ENCODE data around the gene FBXO40. TPM values are rescaled to one million over a fixed set of nuclear protein-coding genes. Genes with fewer than 3 reads are reported as not detected.
A peak's percentile ranks its signal among the peaks of the same experiment; 100 is the strongest.

Gene FBXO40
- total and polyA plus RNA-seq, 4 donors: 0.05 to 0.08 TPM; not detected in 2

GRCh38 chr3:121649645-121650044 is 56.5 kb downstream of the FBXO40 start:
- H3K27me3 ChIP-seq (ENCODE audit: control insufficient read depth in 4 of 4, insufficient read depth in 4 of 4, low read length in 3 of 4): no peaks in the 10 kb centered on the region
- H3K9me3 ChIP-seq (ENCODE audit: control insufficient read depth in 4 of 4, low read length in 3 of 4): no peaks in the 10 kb centered on the region
- DNase-seq (ENCODE audit: low spot score): no peak
- H3K9ac ChIP-seq (ENCODE audit: low read depth in 1 of 2, low read length in 2 of 2): no peak overlapping the region
- H3K27ac ChIP-seq (ENCODE audit: low read depth in 1 of 2, low read length in 2 of 2): no peak overlapping the region
- TF ChIP-seq TAF1 (conservative IDR thresholded peaks at IDR 0.05) (no peak), FOXA2 (IDR thresholded peaks at IDR 0.05) (no peak), HNF4G (IDR thresholded peaks at IDR 0.05) (no peak), JUND (IDR thresholded peaks at IDR 0.05) (peak; percentile 28 to 51), RXRA (IDR thresholded peaks at IDR 0.05) (no peak), NR2F2 (IDR thresholded peaks at IDR 0.05) (no peak), YY1 (IDR thresholded peaks at IDR 0.05) (no peak)
- TF ChIP-seq, protein P1, sequence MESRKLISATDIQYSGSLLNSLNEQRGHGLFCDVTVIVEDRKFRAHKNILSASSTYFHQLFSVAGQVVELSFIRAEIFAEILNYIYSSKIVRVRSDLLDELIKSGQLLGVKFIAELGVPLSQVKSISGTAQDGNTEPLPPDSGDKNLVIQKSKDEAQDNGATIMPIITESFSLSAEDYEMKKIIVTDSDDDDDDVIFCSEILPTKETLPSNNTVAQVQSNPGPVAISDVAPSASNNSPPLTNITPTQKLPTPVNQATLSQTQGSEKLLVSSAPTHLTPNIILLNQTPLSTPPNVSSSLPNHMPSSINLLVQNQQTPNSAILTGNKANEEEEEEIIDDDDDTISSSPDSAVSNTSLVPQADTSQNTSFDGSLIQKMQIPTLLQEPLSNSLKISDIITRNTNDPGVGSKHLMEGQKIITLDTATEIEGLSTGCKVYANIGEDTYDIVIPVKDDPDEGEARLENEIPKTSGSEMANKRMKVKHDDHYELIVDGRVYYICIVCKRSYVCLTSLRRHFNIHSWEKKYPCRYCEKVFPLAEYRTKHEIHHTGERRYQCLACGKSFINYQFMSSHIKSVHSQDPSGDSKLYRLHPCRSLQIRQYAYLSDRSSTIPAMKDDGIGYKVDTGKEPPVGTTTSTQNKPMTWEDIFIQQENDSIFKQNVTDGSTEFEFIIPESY (IDR thresholded peaks at IDR 0.05): no peak
- peaks cover 0 to 1% (median under 1%) of the 10 kb centered on the region in 4 donors for H3K36me3 ChIP-seq (ENCODE audit: control insufficient read depth in 4 of 4, insufficient read depth in 3 of 4, low read depth in 1 of 4, low read length in 3 of 4)
- H3K4me1 ChIP-seq (ENCODE audit: control insufficient read depth in 4 of 4, insufficient read depth in 4 of 4, low read length in 3 of 4): peaks cover 0 to 6% (median 0%) of the 10 kb centered on the region in 4 donors
- H3K4me3 ChIP-seq (ENCODE audit: low read depth in 1 of 3, low read length in 3 of 3): no peak overlapping the region

DNA sequence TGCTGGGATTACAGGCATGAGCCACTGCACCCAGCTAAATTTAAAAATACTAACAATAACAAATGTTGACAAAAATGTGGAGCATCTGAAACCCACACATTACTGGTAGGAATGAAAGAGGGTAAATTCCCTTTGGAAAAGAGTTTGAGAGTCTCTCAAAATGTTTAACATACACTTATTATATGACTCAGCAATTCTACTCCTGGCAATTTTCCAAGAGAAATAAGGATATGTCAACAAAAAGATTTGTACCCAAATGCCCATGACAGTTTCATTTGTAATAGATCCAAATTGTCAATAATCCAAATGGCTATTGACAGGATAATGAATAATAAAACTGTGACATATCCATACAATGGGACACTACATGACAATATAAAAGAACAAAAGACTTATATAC is 58.5 kb downstream of the FBXO40 start:
- no peak overlapping the region for H3K9ac ChIP-seq (ENCODE audit: low read depth in 1 of 2, low read length in 2 of 2)
- H3K27ac ChIP-seq (ENCODE audit: low read depth in 1 of 2, low read length in 2 of 2): no peak overlapping the region
- peaks cover 0 to 6% (median 0%) of the 10 kb centered on the region in 4 donors for H3K4me1 ChIP-seq (ENCODE audit: control insufficient read depth in 4 of 4, insufficient read depth in 4 of 4, low read length in 3 of 4)
- H3K9me3 ChIP-seq (ENCODE audit: control insufficient read depth in 4 of 4, low read length in 3 of 4): no peaks in the 10 kb centered on the region
- TF ChIP-seq SP1 (IDR thresholded peaks at IDR 0.05) (no peak), FOXA2 (IDR thresholded peaks at IDR 0.05) (no peak), YY1 (IDR thresholded peaks at IDR 0.05) (no peak), HNF4G (IDR thresholded peaks at IDR 0.05) (no peak), NR2F2 (IDR thresholded peaks at IDR 0.05) (no peak), HNF4A (conservative IDR thresholded peaks at IDR 0.05) (no peak), EGR1 (IDR thresholded peaks at IDR 0.05; ENCODE audit: low read depth in 2 of 2) (no peak), RAD21 (IDR thresholded peaks at IDR 0.05) (no peak), GABPA (IDR thresholded peaks at IDR 0.05 in 1 of 2, conservative IDR thresholded peaks at IDR 0.05 in 1 of 2) (no peak), JUND (IDR thresholded peaks at IDR 0.05) (no peak), TAF1 (conservative IDR thresholded peaks at IDR 0.05) (no peak), CTCF (IDR thresholded peaks at IDR 0.05; ENCODE audit: low read depth, low read length, missing input control) (no peak), FOXA1 (IDR thresholded peaks at IDR 0.05) (no peak), RXRA (IDR thresholded peaks at IDR 0.05) (no peak)
- TF ChIP-seq, protein P2, sequence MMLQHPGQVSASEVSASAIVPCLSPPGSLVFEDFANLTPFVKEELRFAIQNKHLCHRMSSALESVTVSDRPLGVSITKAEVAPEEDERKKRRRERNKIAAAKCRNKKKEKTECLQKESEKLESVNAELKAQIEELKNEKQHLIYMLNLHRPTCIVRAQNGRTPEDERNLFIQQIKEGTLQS (IDR thresholded peaks at IDR 0.05): no peak
- TF ChIP-seq, protein P3, sequence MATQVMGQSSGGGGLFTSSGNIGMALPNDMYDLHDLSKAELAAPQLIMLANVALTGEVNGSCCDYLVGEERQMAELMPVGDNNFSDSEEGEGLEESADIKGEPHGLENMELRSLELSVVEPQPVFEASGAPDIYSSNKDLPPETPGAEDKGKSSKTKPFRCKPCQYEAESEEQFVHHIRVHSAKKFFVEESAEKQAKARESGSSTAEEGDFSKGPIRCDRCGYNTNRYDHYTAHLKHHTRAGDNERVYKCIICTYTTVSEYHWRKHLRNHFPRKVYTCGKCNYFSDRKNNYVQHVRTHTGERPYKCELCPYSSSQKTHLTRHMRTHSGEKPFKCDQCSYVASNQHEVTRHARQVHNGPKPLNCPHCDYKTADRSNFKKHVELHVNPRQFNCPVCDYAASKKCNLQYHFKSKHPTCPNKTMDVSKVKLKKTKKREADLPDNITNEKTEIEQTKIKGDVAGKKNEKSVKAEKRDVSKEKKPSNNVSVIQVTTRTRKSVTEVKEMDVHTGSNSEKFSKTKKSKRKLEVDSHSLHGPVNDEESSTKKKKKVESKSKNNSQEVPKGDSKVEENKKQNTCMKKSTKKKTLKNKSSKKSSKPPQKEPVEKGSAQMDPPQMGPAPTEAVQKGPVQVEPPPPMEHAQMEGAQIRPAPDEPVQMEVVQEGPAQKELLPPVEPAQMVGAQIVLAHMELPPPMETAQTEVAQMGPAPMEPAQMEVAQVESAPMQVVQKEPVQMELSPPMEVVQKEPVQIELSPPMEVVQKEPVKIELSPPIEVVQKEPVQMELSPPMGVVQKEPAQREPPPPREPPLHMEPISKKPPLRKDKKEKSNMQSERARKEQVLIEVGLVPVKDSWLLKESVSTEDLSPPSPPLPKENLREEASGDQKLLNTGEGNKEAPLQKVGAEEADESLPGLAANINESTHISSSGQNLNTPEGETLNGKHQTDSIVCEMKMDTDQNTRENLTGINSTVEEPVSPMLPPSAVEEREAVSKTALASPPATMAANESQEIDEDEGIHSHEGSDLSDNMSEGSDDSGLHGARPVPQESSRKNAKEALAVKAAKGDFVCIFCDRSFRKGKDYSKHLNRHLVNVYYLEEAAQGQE (IDR thresholded peaks at IDR 0.05): no peak
- TF ChIP-seq, protein P1 (IDR thresholded peaks at IDR 0.05): no peak
- TF ChIP-seq, protein P4, sequence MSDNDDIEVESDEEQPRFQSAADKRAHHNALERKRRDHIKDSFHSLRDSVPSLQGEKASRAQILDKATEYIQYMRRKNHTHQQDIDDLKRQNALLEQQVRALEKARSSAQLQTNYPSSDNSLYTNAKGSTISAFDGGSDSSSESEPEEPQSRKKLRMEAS (IDR thresholded peaks at IDR 0.05): no peak
- DNase-seq (ENCODE audit: low spot score): no peak
- H3K4me3 ChIP-seq (ENCODE audit: low read depth in 1 of 3, low read length in 3 of 3): no peak overlapping the region
- no peaks in the 10 kb centered on the region for H3K36me3 ChIP-seq (ENCODE audit: control insufficient read depth in 4 of 4, insufficient read depth in 3 of 4, low read depth in 1 of 4, low read length in 3 of 4)
- H3K27me3 ChIP-seq (ENCODE audit: control insufficient read depth in 4 of 4, insufficient read depth in 4 of 4, low read length in 3 of 4): no peaks in the 10 kb centered on the region
